ENCODE results near the gene C20orf141.

GRCh38 chr20:2851086-2851485 is 36.3 kb downstream of the C20orf141 start:
- TF ChIP-seq GATA2 (IDR thresholded peaks at IDR 0.05; ENCODE audit: low read depth, low read length) (no peak), GATA3 (IDR thresholded peaks at IDR 0.05; ENCODE audit: low read depth, low read length) (no peak)

Measured in SH-SY5Y (cell line).